Activated naive CD4-positive, alpha-beta T cell treated with anti-CD3 and anti-CD28 coated beads, Interleukin-2, amount 10 ng/mL, durations not matched to agents 7 days and 5 days (primary cell): ENCODE data around the gene STXBP5L.
"Not testable (repeated sequence)": the region's sequence is repeated elsewhere in the genome, so short reads cannot be mapped to it uniquely, and the experiment has no call there.

ENCODE experiments used
- CTCF ChIA-PET: fragments of 350-600 bp; sonication (Branson Sonifier 250); formaldehyde crosslinking; loops from one replicate; lab custom pipeline; 2021; ENCODE audit warnings: antibody characterized with exemption; lab: Charles Lee
- DNase-seq: peaks from one replicate; pipeline ENCODE4 v3.0.0-alpha.2; 2020
- H3K27ac Mint-ChIP-seq: one replicate; pipeline ENCODE4 v1.8.0; 2021; ENCODE audit warnings: mild to moderate bottlenecking, moderate library complexity, mixed read lengths
- H3K27me3 Mint-ChIP-seq: one replicate; pipeline ENCODE4 v1.8.0; 2021; ENCODE audit warnings: mild to moderate bottlenecking, mixed read lengths
- H3K36me3 Mint-ChIP-seq: one replicate; pipeline ENCODE4 v1.8.0; 2021; ENCODE audit warnings: mixed read lengths
- H3K4me1 Mint-ChIP-seq: one replicate; pipeline ENCODE4 v1.8.0; 2021; ENCODE audit warnings: mixed read lengths
- H3K4me3 Mint-ChIP-seq: one replicate; pipeline ENCODE4 v1.8.0; 2021; ENCODE audit warnings: mild to moderate bottlenecking, moderate library complexity, mixed read lengths
- H3K9me3 Mint-ChIP-seq: one replicate; pipeline ENCODE4 v1.8.0; 2021; ENCODE audit warnings: mixed read lengths

Gene STXBP5L

GRCh38 chr3:121395967-121396366 lies 488.0 kb downstream of the STXBP5L start:
- H3K36me3 Mint-ChIP-seq, DNase-seq, CTCF ChIA-PET, H3K9me3 Mint-ChIP-seq, H3K4me3 Mint-ChIP-seq, H3K4me1 Mint-ChIP-seq, H3K27ac Mint-ChIP-seq: not testable (repeated sequence)
- H3K27me3 Mint-ChIP-seq = peaks cover 12% of the 10 kb centered on the region

- H3K27me3 Mint-ChIP-seq, DNase-seq, CTCF ChIA-PET, H3K9me3 Mint-ChIP-seq, H3K4me1 Mint-ChIP-seq, H3K36me3 Mint-ChIP-seq, H3K4me3 Mint-ChIP-seq, H3K27ac Mint-ChIP-seq: not testable (repeated sequence)
Observed at GRCh38 chr3:121398051-121398450, 490.0 kb downstream of the STXBP5L start.

GRCh38 chr3:121399820-121400219 lies 491.8 kb downstream of the STXBP5L start:
- DNase-seq = no peak
- CTCF ChIA-PET = no interaction called here
- no peak overlapping the region for H3K27ac Mint-ChIP-seq
- no peaks in the 10 kb centered on the region for H3K9me3 Mint-ChIP-seq
- H3K36me3 Mint-ChIP-seq = no peaks in the 10 kb centered on the region
- H3K4me1 Mint-ChIP-seq = no peaks in the 10 kb centered on the region
- peaks cover 7% of the 10 kb centered on the region for H3K27me3 Mint-ChIP-seq
- H3K4me3 Mint-ChIP-seq = no peak overlapping the region

- Mint-ChIP-seq H3K27ac (no peak overlapping the region), H3K27me3 (no peaks in the 10 kb centered on the region), H3K36me3 (no peaks in the 10 kb centered on the region), H3K4me3 (no peak overlapping the region), H3K9me3 (no peaks in the 10 kb centered on the region), H3K4me1 (peaks cover 4% of the 10 kb centered on the region)
- DNase-seq = no peak
- CTCF ChIA-PET = no interaction called here
Observed at GRCh38 chr3:121405631-121406030, 497.6 kb downstream of the STXBP5L start.

- no peak overlapping the region for H3K4me3 Mint-ChIP-seq
- no peaks in the 10 kb centered on the region for H3K9me3 Mint-ChIP-seq
- peaks cover 4% of the 10 kb centered on the region for H3K4me1 Mint-ChIP-seq
- CTCF ChIA-PET = no interaction called here
- H3K27me3 Mint-ChIP-seq = no peaks in the 10 kb centered on the region
- DNase-seq = no peak
- H3K36me3 Mint-ChIP-seq = no peaks in the 10 kb centered on the region
- H3K27ac Mint-ChIP-seq = no peak overlapping the region
Observed at GRCh38 chr3:121411523-121411922, 503.5 kb downstream of the STXBP5L start.

- H3K27me3 Mint-ChIP-seq = no peaks in the 10 kb centered on the region
- peaks cover 8% of the 10 kb centered on the region for H3K36me3 Mint-ChIP-seq
- no peak overlapping the region for H3K27ac Mint-ChIP-seq
- H3K4me1 Mint-ChIP-seq = peaks cover under 1% of the 10 kb centered on the region
- H3K9me3 Mint-ChIP-seq = no peaks in the 10 kb centered on the region
- CTCF ChIA-PET = no interaction called here
- H3K4me3 Mint-ChIP-seq = no peak overlapping the region
- DNase-seq = no peak
Observed at GRCh38 chr3:121414924-121415323, 506.9 kb downstream of the STXBP5L start.

GRCh38 chr3:121418182-121418581 lies 510.2 kb downstream of the STXBP5L start:
- no peak for DNase-seq
- H3K4me3 Mint-ChIP-seq = no peak overlapping the region
- CTCF ChIA-PET = interaction anchor here (0.6 kb wide), 1 partner anchor 111 kb away, joined by 3 read pairs; no protein-coding TSS in a partner anchor
- H3K27ac Mint-ChIP-seq = no peak overlapping the region
- peaks cover 10% of the 10 kb centered on the region for H3K36me3 Mint-ChIP-seq
- H3K4me1 Mint-ChIP-seq = no peaks in the 10 kb centered on the region
- no peaks in the 10 kb centered on the region for H3K27me3 Mint-ChIP-seq
- no peaks in the 10 kb centered on the region for H3K9me3 Mint-ChIP-seq

GRCh38 chr3:121424549-121424948 lies 516.5 kb downstream of the STXBP5L start:
- Mint-ChIP-seq H3K4me1 (peaks cover 4% of the 10 kb centered on the region), H3K4me3 (no peak overlapping the region), H3K27ac (no peak overlapping the region), H3K9me3 (no peaks in the 10 kb centered on the region), H3K36me3 (peaks cover 26% of the 10 kb centered on the region), H3K27me3 (no peaks in the 10 kb centered on the region)
- DNase-seq = no peak
- CTCF ChIA-PET = no interaction called here

GRCh38 chr3:121430664-121431215 lies 522.7 kb downstream of the STXBP5L start:
- CTCF ChIA-PET = no interaction called here
- Mint-ChIP-seq H3K36me3 (peaks cover 42% of the 10 kb centered on the region), H3K9me3 (no peaks in the 10 kb centered on the region), H3K27me3 (no peaks in the 10 kb centered on the region), H3K27ac (peak overlapping the region; percentile 58), H3K4me1 (peaks cover 22% of the 10 kb centered on the region), H3K4me3 (no peak overlapping the region)
- no peak for DNase-seq

GRCh38 chr3:121431726-121432517 lies 523.9 kb downstream of the STXBP5L start:
- CTCF ChIA-PET = no interaction called here
- H3K27ac Mint-ChIP-seq = peak overlapping the region; percentile 93
- peak; percentile 74 for DNase-seq
- peaks cover 45% of the 10 kb centered on the region for H3K36me3 Mint-ChIP-seq
- no peaks in the 10 kb centered on the region for H3K9me3 Mint-ChIP-seq
- H3K4me3 Mint-ChIP-seq = peak overlapping the region; percentile 1
- peaks cover 22% of the 10 kb centered on the region for H3K4me1 Mint-ChIP-seq
- H3K27me3 Mint-ChIP-seq = no peaks in the 10 kb centered on the region

GRCh38 chr3:121436074-121436473 lies 528.1 kb downstream of the STXBP5L start:
- H3K4me3 Mint-ChIP-seq = no peak overlapping the region
- H3K27me3 Mint-ChIP-seq = no peaks in the 10 kb centered on the region
- DNase-seq = no peak
- peaks cover 27% of the 10 kb centered on the region for H3K36me3 Mint-ChIP-seq
- no peaks in the 10 kb centered on the region for H3K9me3 Mint-ChIP-seq
- no peak overlapping the region for H3K27ac Mint-ChIP-seq
- CTCF ChIA-PET = no interaction called here
- peaks cover 18% of the 10 kb centered on the region for H3K4me1 Mint-ChIP-seq

GRCh38 chr3:121436641-121437040 lies 528.6 kb downstream of the STXBP5L start:
- Mint-ChIP-seq H3K9me3 (no peaks in the 10 kb centered on the region), H3K4me3 (no peak overlapping the region), H3K27ac (no peak overlapping the region), H3K4me1 (peaks cover 18% of the 10 kb centered on the region), H3K36me3 (peaks cover 26% of the 10 kb centered on the region), H3K27me3 (no peaks in the 10 kb centered on the region)
- DNase-seq = no peak
- CTCF ChIA-PET = no interaction called here

GRCh38 chr3:121443456-121443855 lies 535.5 kb downstream of the STXBP5L start:
- H3K9me3 Mint-ChIP-seq = peaks cover 2% of the 10 kb centered on the region
- H3K4me3 Mint-ChIP-seq = no peak overlapping the region
- CTCF ChIA-PET = no interaction called here
- peaks cover 45% of the 10 kb centered on the region for H3K36me3 Mint-ChIP-seq
- no peak for DNase-seq
- H3K4me1 Mint-ChIP-seq = no peaks in the 10 kb centered on the region
- no peaks in the 10 kb centered on the region for H3K27me3 Mint-ChIP-seq
- peak overlapping the region; percentile 39 for H3K27ac Mint-ChIP-seq

GRCh38 chr3:121451752-121452151 lies 543.7 kb downstream of the STXBP5L start:
- peaks cover 10% of the 10 kb centered on the region for H3K4me1 Mint-ChIP-seq
- H3K27ac Mint-ChIP-seq, H3K4me3 Mint-ChIP-seq, CTCF ChIA-PET, H3K9me3 Mint-ChIP-seq, H3K27me3 Mint-ChIP-seq: not testable (repeated sequence)
- H3K36me3 Mint-ChIP-seq = peaks cover 65% of the 10 kb centered on the region
- DNase-seq = peak; percentile 22

GRCh38 chr3:121462565-121462964 lies 554.6 kb downstream of the STXBP5L start:
- Mint-ChIP-seq H3K27me3 (no peaks in the 10 kb centered on the region), H3K27ac (no peak overlapping the region), H3K4me3 (no peak overlapping the region), H3K9me3 (no peaks in the 10 kb centered on the region), H3K36me3 (peaks cover 55% of the 10 kb centered on the region), H3K4me1 (no peaks in the 10 kb centered on the region)
- no peak for DNase-seq
- CTCF ChIA-PET = no interaction called here
